NCI-H82 treated with DMSO at 0.1 percent for 48 hours (cell line): ENCODE results near the gene B3GNT5.

Experiments used
- DNase-seq: peaks from one replicate; lab custom pipeline; 2025; ENCODE audit not compliant: unreplicated experiment; lab: John Stamatoyannopoulos, UW

The B3GNT5 gene

DNA sequence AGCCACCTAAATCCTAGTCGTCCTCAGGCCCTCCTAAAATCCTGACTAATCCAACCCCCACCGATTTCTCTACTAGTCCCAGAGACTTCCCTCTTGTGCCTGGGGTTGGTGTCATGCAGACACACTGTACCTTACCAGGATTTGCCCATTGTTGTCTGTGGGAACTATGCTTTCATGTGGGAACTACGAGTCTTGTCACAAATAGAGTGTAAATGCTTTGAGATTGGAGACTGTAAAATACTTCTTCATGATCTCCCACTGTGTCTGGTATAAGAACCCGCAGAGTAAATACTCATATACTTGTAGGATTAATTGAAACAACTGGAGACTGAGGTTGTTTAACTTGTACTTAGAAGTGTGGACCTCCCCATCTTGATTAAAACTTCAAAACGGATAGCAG, 11.2 kb downstream of the B3GNT5 start:
- no peak for DNase-seq

DNA sequence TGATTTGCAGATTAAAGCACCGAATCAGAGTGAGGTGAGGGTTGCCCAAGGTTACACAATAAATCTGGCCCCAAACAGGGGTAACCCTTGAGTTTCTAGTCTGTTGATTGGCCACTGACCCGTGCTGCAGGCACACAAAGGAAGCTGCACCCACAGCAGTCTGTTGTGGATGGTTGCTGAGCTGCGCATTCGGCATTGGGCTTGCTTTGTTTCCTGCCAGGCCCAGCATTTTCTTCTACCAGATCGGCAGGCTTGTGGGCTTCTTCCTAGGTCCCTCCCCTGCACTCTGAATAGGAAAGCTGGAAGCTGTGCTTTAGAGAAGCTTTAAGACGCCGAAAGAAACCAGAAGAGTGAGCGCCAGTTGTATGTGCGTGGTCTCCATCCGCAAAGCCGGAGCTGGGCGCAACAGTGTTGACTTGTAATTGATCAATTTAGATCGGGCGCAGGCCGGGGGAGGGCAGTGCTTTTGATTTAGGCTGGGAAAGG, 12.1 kb downstream of the B3GNT5 start:
- DNase-seq: no peak

DNA sequence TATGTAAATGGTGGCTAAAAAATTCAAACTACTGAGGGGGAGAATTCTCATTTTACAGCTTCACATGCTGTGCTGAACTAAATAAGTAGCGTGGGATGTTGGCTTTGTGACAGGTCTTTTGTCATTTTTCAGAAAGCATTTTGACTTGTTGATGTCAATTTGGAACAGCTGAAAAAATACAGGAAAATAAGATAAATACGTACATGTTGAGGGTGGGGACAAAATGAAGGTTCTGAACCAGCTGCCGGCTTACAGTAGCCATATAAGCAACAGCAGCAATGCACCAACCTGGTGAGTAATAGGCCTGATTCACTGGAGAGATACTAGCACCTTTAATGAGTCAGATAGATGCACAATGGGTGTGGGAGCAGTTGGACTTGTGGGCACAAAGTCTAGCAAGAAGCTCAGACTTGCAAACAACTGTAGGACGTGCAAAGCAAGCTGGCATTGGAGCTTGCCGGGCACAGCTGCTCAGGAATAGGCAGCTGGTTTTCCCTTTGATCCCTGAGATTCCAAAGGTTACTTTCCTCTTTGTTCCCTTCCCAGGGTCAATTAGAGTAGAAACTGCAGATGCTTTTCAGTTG, 12.9 kb downstream of the B3GNT5 start:
- DNase-seq: no peak

DNA sequence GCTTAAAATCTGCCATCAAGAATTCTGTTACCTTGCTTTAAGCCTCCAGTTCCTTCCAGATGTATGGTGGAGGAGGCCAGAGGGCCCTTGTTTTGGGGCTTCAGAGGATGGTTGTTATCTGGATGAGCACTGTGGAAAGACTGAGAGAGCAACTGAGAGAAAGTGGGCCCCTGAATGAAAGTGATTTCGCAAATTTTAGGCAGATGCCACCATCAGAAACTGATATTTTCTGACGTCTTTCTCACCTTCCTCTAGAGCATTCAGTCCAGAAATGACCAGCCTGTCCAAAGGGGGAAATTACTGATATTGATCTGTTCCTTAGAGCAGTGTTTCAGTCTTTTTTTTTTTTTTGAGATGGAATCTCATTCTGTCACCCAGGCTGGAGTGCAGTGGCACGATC, 13.4 kb downstream of the B3GNT5 start:
- no peak for DNase-seq

DNA sequence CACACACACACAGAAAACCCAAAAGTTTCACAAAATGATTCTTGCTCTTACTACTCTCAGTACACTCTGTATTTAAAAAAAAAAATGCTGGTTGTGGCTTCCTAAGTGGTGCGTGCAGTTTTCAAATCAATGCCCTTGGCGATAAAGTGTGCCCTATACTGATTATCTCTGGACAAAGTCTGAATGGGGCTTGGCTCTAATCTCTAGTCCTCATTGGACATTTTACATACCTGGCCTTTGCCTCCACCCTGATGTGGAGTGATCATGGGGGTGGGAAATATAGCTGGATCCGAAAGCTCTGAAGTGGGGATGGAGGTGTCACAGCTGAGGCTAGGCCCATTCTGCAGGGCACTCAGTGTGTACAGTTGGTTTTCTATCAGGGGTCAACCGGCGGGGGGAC, 14.1 kb downstream of the B3GNT5 start:
- DNase-seq: no peak

DNA sequence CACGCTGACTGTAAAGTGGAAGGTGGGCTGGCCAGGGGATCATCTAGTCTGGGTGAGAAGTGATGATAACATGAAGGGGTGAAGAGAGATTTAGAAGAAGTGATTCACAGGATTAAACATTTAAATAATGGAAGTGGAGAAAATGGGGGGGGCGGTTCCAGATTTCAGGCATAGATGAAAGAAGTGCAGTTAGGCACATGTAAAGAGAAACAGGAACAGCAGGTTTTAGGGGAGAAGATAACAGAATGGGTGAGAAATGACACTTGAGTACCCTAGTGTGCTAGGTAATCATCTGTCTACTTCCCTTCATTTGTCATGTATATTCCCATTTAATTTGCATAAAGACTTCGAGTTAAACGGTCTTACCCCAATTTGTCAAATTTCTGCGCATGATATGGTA, 15.3 kb downstream of the B3GNT5 start:
- no peak for DNase-seq

DNA sequence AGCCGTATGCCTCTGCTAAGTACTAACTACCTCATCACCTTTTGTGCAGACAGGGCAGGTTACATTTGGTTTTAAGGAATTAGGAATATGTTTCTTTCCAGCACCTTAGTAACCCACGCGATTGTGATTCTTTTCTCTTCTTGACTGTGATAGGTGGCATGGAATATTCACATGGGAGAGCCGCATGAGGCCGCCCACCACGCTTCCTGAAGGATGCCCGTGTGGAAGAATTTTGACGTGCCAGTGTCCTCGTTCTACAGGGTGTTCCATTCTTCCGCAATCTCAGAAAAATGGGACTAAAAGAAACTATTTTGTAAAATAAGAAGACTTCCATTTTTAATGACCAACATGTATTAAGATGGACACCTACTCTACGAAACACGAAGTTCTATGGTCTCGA, 16.3 kb downstream of the B3GNT5 start:
- DNase-seq: no peak

DNA sequence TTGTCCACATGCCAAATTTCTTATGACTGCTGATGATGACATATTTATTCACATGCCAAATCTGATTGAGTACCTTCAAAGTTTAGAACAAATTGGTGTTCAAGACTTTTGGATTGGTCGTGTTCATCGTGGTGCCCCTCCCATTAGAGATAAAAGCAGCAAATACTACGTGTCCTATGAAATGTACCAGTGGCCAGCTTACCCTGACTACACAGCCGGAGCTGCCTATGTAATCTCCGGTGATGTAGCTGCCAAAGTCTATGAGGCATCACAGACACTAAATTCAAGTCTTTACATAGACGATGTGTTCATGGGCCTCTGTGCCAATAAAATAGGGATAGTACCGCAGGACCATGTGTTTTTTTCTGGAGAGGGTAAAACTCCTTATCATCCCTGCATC, 17.3 kb downstream of the B3GNT5 start:
- no peak for DNase-seq

DNA sequence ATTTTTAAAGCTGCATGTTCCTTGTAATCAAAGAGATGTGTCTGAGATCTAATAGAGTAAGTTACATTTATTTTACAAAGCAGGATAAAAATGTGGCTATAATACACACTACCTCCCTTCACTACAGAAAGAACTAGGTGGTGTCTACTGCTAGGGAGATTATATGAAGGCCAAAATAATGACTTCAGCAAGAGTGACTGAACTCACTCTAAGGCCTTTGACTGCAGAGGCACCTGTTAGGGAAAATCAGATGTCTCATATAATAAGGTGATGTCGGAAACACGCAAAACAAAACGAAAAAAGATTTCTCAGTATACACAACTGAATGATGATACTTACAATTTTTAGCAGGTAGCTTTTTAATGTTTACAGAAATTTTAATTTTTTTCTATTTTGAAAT, 19.1 kb downstream of the B3GNT5 start:
- no peak for DNase-seq

DNA sequence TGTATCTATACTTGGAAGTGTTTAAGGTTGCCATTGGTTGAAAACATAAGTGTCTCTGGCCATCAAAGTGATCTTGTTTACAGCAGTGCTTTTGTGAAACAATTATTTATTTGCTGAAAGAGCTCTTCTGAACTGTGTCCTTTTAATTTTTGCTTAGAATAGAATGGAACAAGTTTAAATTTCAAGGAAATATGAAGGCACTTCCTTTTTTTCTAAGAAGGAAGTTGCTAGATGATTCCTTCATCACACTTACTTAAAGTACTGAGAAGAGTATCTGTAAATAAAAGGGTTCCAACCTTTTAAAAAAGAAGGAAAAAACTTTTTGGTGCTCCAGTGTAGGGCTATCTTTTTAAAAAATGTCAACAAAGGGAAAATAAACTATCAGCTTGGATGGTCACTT, 19.7 kb downstream of the B3GNT5 start:
- no peak for DNase-seq

DNA sequence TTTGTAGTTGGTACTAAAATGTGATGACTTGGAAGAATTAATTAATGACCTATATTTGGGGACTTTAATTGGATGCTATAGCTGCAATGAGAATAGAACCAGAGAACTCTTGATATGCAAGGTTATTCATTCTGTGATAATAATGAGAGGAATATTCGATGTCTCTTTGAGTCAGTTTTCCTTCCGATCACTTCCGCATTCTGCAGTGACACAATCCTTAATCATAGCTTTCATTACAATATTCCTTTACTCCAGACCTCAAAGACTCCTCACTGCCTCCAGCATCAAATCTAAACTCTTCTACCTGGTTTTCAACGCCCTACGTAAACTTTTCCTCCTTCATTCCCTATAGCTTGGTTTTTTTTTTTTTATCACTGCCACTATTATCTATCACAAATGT, 21.6 kb downstream of the B3GNT5 start:
- no peak for DNase-seq

DNA sequence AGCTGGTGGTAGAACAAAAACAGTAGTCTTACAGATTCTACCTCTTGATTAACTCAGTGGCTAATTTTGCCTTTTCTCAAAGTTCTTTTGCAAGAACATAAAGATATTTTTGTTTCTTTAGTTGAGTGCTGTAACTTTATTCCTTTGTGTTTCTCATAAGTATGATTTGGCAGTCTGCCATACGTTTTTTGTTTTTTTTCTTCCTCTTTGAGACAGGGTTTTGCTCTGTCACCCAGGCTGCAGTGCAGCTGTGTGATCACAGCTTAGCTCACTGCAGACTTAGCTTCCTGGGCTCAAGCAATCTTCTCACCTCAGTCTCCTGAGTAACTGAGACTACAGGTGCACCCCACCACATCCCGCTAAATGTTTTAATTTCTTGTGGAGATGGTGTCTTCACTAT, 22.4 kb downstream of the B3GNT5 start:
- DNase-seq: no peak

DNA sequence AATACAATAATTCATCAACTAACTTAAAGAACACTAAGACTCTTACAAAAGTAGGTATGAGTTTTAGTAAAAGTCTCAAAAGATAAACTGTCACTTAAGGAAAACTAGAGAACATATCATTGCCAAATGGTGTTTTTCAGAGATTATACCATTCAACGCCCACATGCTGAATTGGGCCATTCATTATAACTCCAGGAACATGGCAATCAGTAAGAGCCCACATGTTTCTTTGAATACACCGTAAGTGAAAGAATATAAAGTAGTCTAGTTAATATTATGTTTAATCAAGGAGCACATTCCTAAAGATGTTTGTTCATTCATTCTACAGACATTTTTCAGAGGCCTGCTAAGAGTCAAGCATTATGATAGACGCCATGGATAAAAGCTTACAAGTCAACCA, 22.9 kb downstream of the B3GNT5 start:
- no peak for DNase-seq

DNA sequence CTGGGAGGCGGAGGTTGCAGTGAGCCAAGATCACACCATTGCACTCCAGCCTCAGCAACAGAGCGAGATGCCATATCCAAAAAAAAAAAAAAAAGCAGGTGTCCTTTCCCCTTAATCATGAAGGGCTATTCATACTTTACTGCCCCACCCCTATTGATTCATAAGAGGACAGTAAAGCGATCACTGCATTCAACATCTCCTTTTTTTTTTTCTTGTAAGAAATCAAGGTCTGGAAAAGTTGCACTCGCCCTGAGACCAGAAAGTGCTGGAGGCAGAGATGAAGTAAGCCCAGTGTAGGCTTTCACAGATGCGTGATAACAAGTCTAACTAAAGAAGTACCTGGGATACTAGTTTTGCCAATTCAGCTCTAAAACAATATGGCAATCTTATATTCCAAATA, 24.2 kb downstream of the B3GNT5 start:
- no peak for DNase-seq

DNA sequence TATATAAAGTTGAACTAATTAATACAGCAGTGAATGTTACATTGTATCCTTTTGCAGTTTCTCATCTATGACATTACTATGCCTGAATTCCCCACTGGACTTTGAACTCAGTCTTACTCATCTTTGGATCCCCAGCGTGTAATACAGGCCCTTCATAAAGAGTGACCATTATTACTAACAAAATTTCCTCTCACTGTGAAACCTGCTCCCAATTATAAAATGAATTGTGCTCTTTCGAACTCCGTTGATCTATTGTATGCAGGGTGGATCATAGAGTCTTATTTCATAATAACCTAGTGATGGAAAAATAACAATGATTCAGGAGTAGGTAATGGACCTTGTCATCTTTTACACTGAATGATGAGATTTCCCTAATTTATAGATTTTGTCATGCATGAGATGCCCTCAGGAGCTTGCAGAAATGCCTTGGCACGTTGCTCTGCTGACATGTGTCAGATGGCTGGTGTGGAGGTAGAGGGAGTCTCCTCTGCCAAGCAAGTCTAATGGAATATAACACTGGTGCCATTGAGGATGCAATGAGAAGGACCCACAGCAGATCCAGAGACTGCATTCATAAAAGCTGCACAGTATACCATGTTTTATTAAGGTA, 25.5 kb downstream of the B3GNT5 start:
- DNase-seq: no peak

DNA sequence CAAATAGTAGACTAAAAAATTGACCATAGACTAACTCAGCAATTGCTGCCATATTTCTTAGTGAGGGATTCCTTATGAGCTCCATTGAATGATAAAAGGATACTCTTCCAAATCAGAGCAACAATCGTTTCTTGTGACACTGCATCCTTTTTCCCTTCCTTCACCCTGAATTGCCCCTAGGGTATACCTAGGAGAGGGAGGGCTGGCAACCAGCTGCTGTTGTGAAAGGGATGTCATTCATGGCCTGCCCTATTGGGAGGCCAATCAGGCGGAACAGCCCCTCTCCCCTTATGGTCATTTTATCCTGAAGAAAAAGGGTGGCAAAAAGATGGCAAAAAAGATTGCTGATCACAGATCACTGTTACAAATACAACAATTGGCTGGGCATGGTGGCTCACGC, 26.3 kb downstream of the B3GNT5 start:
- no peak for DNase-seq

DNA sequence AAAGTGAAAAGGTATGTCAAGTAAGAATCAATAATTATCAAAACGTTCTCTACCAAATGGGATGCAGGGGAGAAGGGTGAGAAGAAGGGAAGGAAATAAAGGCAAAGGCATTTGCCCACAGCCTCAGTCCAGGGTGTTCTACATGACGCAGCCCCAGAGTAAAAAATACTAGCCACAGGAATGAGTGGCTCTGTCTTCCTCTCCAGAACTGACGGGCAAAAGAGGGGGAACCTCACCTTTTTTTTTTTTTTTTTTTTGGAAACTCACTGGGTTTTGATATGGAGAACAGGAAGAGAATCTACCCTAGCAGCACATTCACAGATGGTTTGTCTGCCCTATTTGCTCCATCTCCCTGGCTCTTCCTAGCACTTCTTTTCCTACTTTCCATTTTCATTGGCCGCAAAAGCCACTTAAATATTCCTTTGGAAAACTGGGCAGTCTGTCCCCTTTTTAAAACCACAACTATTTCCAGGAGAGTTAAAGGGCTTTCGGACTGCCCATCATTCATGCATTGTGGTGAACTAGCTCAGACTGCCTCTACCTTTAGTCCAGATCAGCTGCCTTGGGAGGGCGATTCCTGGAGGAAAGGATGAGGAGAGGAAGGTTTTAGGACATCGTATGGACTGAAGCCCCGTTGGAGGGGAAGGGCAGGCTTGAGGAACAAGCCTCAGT, 28.2 kb downstream of the B3GNT5 start:
- no peak for DNase-seq

DNA sequence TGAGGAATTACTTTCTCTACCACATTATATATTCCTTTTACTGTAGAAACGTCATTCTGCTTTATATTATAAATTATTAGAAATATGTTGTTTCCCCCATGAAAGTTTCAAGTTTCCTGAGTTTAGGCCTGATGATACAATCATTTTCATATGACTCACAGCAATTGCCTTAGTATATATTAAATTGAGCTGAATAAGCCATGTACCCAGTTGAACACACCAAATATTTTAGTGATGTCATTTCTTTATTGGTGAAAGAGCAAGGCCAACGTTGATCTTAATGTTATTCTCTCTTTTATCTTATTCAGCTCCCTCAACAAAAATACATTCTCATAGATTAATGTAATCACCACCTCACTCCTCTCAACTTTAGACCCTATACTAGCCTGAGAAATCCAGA, 30.8 kb downstream of the B3GNT5 start:
- no peak for DNase-seq

DNA sequence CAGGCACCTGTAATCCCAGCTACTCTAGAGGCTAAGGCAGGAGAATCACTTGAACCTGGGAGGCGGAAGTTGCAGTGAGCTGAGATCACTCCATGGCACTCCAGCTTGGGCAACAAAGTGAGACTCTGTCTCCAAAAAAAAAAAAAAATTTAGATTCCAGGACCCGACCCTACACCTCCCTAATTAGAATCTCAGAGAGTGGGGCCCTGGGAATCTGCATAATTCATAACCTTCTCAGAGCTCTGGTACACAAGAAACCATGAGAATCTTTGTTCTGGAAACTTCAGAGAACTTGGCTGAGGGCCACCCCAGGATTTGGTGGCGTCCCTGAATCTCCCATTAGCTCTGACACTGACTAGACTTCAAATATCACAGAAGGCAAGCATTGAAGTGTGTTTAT, 31.5 kb downstream of the B3GNT5 start:
- no peak for DNase-seq

DNA sequence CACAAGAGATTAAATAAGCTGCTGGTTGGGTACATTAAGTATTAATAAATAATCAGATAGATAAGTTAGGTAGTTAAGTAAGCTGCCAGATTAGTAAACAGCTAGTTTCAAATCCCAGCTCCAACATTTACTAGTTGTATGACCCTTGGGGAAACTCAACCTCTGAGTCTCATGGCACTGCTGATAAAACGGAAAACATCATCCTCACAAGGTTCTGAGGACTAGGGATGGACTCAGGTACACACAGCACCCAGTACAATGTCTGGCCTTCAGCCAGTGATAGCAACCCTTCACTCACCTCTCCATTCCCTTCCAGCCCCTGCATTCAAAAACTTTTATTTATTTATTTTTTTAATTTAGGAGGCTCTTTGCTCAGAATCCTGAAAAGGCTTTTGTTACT, 32.3 kb downstream of the B3GNT5 start:
- DNase-seq: no peak

DNA sequence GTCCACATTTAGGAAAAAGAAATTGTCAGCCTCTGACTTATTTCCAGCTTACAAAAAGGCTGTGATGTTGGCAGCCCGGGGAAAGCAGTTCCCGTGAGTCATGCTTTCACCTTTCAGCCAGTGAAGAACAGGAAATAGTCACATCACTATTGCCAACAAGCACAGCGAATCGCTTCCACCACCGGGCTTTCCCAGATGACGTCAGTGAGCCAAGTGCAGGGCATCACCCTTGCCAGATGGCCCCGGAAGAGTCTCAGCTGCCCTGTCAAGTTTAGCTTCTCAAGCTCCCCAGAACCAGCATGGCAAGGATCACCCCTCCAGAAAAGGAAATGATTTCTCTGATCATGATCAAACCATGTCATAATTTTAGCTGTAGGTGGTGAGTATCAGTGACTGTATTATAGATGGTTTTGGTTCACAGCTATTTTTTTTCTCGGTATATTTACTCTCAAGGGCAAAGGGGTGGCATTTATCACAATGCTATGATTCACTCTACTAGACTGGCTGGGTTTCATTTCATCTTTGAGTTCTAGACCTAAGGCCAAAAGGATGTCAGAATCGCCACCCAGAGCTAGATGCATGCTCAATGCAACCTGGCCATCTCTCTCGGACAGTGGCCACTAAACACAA, 32.9 kb downstream of the B3GNT5 start:
- no peak for DNase-seq

DNA sequence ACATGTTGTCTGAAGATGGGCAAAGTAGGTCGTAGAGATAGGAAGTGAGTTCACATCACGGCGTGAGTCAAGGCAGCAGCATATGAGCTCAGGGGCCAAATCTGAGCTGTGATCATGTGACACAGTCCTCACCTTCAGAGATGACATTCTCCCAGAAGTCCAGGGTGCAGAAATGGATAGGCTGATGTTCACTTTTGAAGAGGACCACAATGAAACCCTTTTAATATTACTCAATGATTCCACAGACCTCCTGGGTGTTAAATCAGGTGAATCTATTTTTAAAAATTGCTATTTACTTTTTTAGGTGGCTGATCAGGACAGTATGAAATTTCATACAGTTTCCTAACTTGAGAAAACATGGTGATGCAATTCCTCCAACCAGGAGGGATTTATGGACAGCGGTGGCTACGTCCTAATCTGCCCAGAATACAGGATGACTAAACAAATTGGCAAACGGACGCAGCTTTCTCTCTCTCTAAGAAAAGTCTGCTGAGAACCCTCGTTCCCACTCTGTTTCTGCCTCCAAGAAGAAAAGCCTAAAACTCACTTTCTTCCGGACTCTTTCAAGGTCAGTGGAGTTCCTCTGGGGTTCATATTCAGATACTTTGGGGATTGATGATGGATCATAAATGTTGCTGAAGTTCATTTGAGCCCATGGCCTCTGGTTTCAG, 34.4 kb downstream of the B3GNT5 start:
- DNase-seq: no peak
